Stimulated activated CD4-positive, alpha-beta T cell treated with anti-CD3 and anti-CD28 coated beads, Interleukin-15, amount 100 ng/mL, for 24 hours (primary cell): ENCODE data around the gene TMEM141.
"Not testable (repeated sequence)": the region's sequence is repeated elsewhere in the genome, so short reads cannot be mapped to it uniquely, and the experiment has no call there.

Experiments used
- DNase-seq: peaks from one replicate; pipeline ENCODE4 v3.0.0-alpha.2; 2020

The TMEM141 gene

GRCh38 chr9:136820971-136821825, 30.1 kb downstream of the TMEM141 start:
- no peak for DNase-seq

- DNase-seq = no peak
Observed at GRCh38 chr9:136821826-136822544, 30.8 kb downstream of the TMEM141 start.

DNA sequence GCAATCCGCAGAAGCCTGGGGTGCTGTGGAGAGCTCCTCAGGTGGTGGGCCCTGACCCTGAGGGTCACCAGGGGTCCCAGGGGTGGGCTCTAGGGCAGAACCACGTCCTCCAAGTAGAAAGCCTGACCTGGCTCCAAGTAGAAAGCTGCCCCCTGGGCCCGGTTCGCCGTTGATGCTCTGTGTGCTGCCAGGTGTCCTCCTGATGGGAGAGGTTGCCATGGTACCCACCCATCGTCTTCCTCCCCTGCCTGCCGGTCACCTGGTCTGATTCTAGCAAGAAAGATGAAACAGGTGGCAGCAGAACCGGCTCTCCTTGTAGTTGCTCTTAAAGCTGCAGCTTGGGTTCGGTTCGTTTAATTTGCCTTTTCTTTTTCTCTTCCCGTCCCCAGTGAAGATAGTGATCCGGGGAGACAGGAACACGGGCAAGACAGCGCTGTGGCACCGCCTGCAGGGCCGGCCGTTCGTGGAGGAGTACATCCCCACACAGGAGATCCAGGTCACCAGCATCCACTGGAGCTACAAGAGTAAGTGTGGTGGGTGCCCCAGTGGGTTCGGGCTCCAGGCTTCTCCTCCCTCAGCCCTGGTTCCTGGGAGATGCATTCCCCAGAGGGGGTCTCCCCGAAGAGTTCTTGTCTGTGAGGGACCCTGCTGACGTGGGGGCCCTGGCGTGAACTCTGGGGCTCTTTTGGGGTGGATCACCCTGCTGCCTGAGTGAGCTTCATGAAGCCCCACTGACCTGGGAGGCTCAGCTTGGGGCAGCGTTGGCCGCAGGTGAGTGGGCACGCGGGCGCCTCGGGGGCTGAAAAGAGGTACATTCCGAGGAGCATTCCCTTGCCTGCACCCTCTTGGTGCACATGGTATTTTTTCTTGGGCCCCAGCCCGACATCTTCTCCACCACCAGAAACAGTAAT, 32.2 kb downstream of the TMEM141 start:
- no peak for DNase-seq

- DNase-seq = no peak
Observed at GRCh38 chr9:136824496-136825225, 33.5 kb downstream of the TMEM141 start.

DNA sequence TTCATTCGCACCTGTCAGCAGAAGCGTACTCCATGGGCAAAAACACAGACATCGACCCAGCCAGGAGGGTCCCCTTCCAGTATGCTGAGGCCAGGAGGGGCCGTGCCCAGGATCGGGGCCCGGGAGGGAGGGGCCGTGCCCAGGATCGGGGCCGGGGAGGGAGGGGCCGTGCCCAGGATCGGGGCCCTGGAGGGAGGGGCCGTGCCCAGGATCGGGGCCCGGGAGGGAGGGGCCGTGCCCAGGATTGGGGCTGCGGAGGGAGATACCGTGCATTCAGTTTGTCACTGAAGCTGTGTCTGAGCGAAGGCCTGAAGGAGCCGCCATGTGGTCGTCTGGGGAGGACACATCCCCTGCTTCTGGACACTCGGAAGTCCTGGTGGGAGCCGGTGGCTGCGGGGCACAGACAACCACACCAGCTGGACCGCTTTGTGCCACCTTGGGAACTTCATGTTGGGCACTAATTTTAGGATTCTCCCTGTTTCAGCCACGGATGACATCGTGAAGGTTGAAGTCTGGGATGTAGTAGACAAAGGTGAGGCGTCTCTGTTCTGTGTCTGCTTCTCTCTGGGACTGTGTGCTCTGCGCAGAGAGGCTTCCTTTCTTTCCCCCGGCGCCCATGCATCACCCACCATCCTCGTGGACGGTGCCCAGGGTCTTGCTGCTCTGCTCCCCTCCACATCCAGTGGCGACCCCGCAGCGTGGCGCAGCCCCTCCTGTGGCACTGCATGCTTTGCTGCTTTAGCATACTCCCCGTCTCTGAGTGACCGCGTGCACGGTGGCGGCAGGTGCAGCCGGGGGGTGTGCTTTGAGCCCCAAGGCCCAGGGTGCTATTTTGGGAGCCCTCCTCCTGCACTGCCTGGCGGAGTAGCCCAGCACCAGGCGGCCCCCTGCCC, 34.4 kb downstream of the TMEM141 start:
- DNase-seq = no peak

GRCh38 chr9:136826188-136826541, 35.0 kb downstream of the TMEM141 start:
- DNase-seq = no peak

DNA sequence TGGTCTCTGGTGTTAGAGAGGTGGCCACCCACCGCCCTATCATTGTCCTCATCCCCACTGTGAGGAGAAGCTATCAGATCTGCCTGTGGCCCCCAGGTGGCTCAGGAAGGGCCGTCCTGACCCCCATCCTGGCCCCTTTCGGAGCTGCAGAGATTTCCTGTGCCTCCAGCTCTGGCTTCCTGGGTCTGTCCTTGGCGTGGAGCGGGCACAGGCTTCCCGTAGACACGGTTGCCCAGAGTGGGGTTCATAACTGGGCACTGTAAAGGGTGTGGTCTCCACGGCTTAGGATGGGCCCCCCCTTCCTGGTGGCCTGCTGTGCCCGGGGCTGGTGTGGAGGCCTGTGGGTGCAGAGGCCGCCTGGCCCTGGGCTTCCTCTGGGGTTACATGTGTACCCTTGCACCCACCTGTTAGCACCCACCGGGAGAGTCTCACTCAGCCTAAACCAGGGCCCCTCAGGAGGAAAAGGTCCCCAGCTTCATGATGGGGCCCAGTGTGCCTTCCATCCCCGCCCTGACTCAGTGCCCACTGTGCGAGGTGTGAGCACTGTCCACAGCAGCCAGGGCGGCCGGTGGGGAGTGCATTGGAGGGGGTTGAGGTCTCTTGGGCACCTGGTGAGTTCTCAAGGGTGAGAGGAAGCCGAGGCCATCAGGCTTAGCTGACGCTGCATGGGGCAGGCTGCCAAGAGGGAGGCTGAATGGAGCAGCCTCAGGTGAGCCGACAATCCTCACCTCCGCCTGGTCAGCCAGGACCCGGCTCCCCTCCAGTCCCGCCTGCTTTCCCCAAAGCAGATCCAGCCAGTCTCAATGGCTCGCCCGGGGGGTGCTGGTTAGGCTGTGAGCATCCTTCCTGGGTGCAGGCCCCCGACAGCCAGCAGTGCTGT, 35.8 kb downstream of the TMEM141 start:
- no peak for DNase-seq

DNA sequence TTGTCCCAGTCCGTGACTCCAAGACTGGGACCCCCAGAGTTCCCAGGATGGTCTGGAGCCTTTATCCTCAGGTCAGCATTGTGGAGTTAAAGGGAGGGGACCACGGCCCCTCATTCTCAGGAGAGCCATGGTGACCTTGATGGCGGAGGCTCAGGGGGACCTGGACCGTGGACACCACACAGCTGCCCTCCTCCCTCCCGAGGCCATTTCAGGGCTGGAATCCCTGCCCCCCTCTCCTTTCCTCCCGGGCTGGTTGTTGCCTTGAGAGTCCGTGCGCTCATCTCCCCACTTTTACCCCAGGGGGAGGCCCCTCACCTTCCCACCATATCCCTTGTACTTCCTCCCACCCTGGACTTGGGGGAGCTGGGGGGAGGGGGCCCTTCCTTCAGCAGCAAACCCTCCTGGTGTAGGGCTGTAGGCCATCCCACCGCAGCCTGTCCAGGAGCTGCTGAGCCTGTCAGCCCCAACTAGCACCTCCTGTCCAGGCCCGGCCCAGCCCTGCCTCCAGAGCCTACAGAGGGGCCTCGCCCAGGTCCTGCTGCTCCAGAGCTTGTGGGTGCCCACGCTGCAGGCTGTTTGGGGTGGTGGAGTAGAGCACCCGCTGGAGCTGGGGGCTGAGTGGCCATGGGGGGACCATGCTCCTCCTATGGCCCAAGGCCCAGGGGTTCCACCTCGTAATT, 36.8 kb downstream of the TMEM141 start:
- DNase-seq = no peak

- no peak for DNase-seq
Observed at GRCh38 chr9:136828474-136829140, 37.5 kb downstream of the TMEM141 start.

DNA sequence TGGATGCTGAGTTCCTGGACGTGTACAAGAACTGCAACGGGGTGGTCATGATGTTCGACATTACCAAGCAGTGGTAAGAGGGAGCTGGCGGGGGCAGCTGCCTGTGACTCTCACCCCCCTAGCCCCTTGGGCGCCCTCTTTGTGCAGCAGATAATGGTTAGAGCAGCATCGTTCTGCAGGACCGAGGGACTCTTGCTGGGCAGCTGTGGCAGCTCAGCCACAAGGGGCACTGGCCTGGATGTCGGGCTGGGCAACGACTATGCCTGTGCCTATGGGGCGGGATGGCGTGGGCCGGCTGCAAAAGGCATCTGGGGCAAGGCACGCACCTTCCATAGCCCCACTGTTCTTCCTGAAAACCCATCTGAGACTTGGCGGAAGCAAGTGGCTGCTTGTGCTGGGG, 38.3 kb downstream of the TMEM141 start:
- DNase-seq = no peak

DNA sequence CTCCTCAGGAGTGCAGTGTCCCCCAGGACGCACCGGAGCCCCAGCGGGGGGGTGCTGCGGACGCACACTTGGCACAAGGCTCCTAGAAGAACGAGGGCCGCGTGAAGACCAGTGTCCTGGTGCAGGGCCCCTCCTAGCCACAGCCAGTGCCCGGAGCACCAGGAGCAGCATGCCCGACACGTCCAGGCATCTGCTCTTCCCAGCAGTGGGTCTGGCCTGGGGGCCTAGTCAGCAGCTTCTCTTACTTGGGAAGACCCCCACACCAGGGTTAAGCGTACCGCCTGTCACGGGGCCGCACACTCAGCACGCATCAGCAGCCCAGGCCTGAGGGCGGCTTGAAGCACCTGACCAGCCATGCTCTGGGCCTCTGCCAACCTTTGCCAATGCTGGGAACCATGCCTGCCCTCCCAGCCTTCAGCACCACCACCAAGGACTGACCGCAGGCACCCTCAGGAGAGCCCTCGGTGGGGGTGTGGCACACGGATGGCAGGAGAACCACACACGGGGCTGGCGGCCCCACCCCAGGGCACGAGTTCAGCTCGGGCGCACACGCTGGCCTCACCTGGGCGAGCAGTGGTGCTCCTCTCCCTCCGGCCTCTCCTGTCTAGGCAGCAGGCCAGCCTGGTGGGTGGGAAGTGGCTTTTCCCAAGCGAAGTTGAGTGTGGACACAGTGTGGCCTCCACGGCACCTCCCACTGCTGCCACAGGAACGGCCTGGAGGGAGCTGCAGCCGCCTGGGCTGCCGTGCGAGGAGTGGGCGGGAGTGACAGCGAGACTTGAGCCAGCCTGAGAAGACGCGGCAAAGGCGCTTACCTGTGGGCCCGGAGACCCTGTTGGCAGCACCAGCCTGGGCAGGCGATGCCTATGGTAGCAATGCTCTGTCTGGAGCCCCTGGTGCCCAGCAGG, 39.1 kb downstream of the TMEM141 start:
- DNase-seq = no peak

GRCh38 chr9:136831002-136831719, 40.0 kb downstream of the TMEM141 start:
- no peak for DNase-seq

DNA sequence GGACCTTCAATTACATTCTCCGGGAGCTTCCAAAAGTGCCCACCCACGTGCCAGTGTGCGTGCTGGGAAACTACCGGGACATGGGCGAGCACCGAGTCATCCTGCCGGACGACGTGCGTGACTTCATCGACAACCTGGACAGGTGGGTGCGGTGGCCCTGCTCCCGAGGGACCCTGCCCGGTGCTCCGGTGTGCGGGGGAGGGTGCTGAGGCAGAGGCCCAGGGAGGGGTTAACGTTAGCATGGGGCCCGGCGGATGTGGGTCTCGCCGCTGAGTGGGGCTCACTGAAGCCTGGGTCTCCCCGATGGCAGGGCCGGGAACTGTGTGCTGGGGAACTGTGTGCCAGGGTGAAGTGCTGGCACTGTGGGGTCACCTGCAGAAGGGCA, 40.6 kb downstream of the TMEM141 start:
- DNase-seq = no peak

DNA sequence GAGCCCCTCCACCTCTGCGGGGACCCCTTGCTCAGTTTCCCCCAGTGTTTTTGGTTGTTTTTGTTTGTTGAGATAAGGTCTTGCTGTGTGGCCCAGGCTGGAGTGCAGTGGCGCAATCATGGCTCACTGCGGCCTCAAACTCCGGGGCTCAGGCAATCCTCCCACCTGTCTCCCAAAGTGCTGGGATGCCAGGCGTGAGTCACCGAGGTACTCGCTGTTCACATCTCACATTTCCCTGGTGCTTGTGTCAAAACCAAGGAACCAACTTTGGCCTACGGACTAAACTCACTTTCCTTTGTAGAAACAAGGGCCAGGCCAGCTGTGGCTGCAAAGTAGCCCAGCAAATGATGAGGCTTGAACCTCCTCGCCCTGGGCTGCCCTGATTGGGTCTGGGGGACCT, 41.4 kb downstream of the TMEM141 start:
- DNase-seq = no peak

DNA sequence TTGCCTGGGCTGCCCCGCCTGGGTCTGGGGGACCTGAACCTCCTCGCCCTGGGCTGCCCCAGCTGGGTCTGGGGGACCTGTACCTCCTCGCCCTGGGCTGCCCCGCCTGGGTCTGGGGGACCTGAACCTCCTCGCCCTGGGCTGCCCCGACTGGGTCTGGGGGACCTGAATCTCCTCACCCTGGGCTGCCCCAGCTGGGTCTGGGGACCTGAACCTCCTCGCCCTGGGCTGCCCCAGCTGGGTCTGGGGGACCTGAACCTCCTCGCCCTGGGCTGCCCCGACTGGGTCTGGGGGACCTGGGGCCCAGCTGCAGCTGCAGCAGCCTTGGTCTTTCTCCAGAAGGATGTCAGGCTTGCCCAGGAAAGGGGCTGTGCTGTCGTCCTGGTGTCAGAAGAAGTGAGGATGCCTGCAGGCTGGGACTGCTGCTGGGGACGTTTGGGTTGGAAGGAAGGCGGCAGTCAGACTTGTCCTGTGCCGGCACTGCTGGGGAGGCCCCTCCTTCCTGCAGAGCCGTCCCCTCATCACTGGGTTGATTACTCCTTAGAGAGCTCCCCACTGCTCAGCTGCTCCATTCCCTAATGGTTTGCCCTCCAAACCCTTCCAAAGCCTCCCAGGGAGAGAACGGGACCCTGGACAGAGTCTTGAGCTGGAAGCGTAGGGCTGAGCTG, 42.4 kb downstream of the TMEM141 start:
- DNase-seq = not testable (repeated sequence)

DNA sequence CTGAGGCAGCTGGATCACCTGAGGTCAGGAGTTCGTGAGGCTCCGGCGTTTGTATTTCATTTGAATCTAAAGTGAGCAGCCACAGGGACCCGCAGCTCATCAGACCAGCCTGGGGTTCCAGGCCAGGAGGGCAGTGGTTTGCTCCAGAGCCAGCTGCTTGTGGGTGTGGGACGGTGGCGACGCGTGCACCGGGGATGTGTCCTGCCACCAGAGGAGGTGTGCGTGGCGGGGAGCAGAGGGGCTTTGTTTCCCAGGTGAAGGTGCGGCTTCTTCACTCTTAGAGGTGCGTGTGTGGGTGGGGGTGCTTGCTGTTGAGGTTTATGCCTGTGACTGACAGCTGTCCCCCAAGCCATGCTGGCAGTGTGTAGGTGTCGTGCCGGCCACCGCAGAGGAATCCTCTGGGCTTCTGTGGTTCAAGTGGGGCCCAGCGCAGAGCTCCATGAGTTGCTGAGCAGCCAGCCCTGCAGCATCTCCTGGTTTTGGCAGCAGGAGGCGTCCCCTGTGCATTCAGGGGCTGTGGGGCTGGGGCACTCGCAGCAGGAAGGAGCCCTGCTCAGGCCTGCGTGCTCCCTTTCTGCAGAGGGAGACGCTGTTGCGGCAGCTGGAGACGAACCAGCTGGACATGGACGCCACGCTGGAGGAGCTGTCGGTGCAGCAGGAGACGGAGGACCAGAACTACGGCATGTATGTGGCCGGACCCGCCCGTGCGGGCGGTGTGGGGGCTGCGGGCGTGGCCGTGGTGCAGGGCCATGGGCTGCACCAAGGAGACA, 44.2 kb downstream of the TMEM141 start:
- DNase-seq = no peak
